GM19467 (cell line): ENCODE data around the gene LHCGR.
"Not testable (repeated sequence)": the region's sequence is repeated elsewhere in the genome, so short reads cannot be mapped to it uniquely, and the experiment has no call there.

Source experiments
- ATAC-seq: cut with Tn5 transposase; IDR thresholded peaks from one replicate; pipeline ENCODE4 v1.9.1; 2021; ENCODE audit warnings: mild to moderate bottlenecking, moderate library complexity; ENCODE audit not compliant: unreplicated experiment

Gene LHCGR

GRCh38 chr2:48713647-48714046 is 41.9 kb downstream of the LHCGR start:
- ATAC-seq = no peak

- no peak for ATAC-seq
These were observed 43.4 kb downstream of the LHCGR start for GRCh38 chr2:48712151-48712550.

- no peak for ATAC-seq
These were observed 44.2 kb downstream of the LHCGR start for GRCh38 chr2:48711343-48711742.

- no peak for ATAC-seq
These were observed 46.2 kb downstream of the LHCGR start for GRCh38 chr2:48709096-48710034.

- no peak for ATAC-seq
These were observed 48.1 kb downstream of the LHCGR start for GRCh38 chr2:48707466-48707865.

- ATAC-seq = not testable (repeated sequence)
These were observed 51.9 kb downstream of the LHCGR start for GRCh38 chr2:48703621-48704020.

- no peak for ATAC-seq
These were observed 56.1 kb downstream of the LHCGR start for GRCh38 chr2:48699348-48699930.

- ATAC-seq = no peak
These were observed 58.6 kb downstream of the LHCGR start for GRCh38 chr2:48696881-48697280.

GRCh38 chr2:48695991-48696390 is 59.5 kb downstream of the LHCGR start:
- ATAC-seq = no peak

- no peak for ATAC-seq
These were observed 61.4 kb downstream of the LHCGR start for GRCh38 chr2:48694149-48694548.

- ATAC-seq = no peak
These were observed 61.9 kb downstream of the LHCGR start for GRCh38 chr2:48693645-48694044.

- ATAC-seq = no peak
These were observed 62.5 kb downstream of the LHCGR start for GRCh38 chr2:48693066-48693465.

- no peak for ATAC-seq
These were observed 63.4 kb downstream of the LHCGR start for GRCh38 chr2:48691935-48692691.

- ATAC-seq = no peak
These were observed 70.4 kb downstream of the LHCGR start for GRCh38 chr2:48685126-48685525.

- ATAC-seq = no peak
These were observed 78.1 kb downstream of the LHCGR start for GRCh38 chr2:48677450-48677849.

- ATAC-seq = no peak
These were observed 80.6 kb downstream of the LHCGR start for GRCh38 chr2:48674933-48675332.

GRCh38 chr2:48673581-48673980 is 81.9 kb downstream of the LHCGR start:
- ATAC-seq = no peak

GRCh38 chr2:48668992-48669391 is 86.5 kb downstream of the LHCGR start:
- ATAC-seq = peak; percentile 90

- ATAC-seq = no peak
These were observed 104.2 kb downstream of the LHCGR start for GRCh38 chr2:48651158-48651790.

- ATAC-seq = no peak
These were observed 117.3 kb downstream of the LHCGR start for GRCh38 chr2:48638261-48638660.
